Body of pancreas (tissue), 4 donors: ENCODE data around the gene HOMER2.

Source experiments
- CTCF ChIP-seq, 7 experiments: fragments of 450-650 bp in 4 of 7; fragments of 200-600 bp in 3 of 7; sonication (generic) in 3 of 7; IDR thresholded peaks; one replicate each; pipeline ENCODE4 v1.5.1; 2016 to 2019; ENCODE audit warnings: antibody characterized with exemption in 7 of 7
- POLR2A ChIP-seq, 3 donors: fragments of 450-650 bp; IDR thresholded peaks; one replicate each; pipeline ENCODE4 v1.6.1; 2016; ENCODE audit warnings: antibody characterized with exemption in 3 of 3, mild to moderate bottlenecking in 2 of 3

- no peak for TF ChIP-seq CTCF (IDR thresholded peaks at IDR 0.05)
- TF ChIP-seq POLR2A (IDR thresholded peaks at IDR 0.05) = no peak
These were observed 148.5 kb downstream of the HOMER2 start for GRCh38 chr15:82803793-82804574.
